DND-41 (cell line): ENCODE data around the gene PACS1.

Experiments
- ATAC-seq: fragments of 200-7000 bp; cut with Tn5 transposase; 3 replicates; pipeline ENCODE4 v1.9.1; 2021; ENCODE audit warnings: low read depth; ENCODE audit not compliant: insufficient read depth
- DNase-seq: peaks from one replicate; pipeline ENCODE4 v3.0.0-alpha.2; 2020
- H2AFZ ChIP-seq: 2 replicates; pipeline ENCODE4 v1.6.0; 2012; ENCODE audit warnings: low read depth, low read length
- H3K27ac ChIP-seq: 2 replicates; pipeline ENCODE4 v1.5.1; 2012; ENCODE audit warnings: low read length, inconsistent platforms
- H3K27me3 ChIP-seq: fragments of 200-600 bp; sonication (generic); 2 replicates; pipeline ENCODE4 v1.6.0; 2012; ENCODE audit warnings: low read length, mild to moderate bottlenecking, inconsistent platforms; ENCODE audit not compliant: insufficient read depth, poor library complexity
- H3K36me3 ChIP-seq: 2 replicates; pipeline ENCODE4 v1.5.1; 2012; ENCODE audit warnings: low read length, inconsistent platforms; ENCODE audit not compliant: insufficient read depth
- H3K4me1 ChIP-seq: 2 replicates; pipeline ENCODE4 v1.5.1; 2012; ENCODE audit warnings: mild to moderate bottlenecking, low read length; ENCODE audit not compliant: insufficient read depth
- H3K4me2 ChIP-seq: 2 replicates; pipeline ENCODE4 v1.6.0; 2012; ENCODE audit warnings: mild to moderate bottlenecking, moderate library complexity, low read length, inconsistent platforms; ENCODE audit not compliant: insufficient read depth
- H3K4me3 ChIP-seq, 2 experiments: fragments of 200-600 bp in 1 of 2; shearing (Covaris generic) in 1 of 2; 2 replicates each; pipeline ENCODE4 v1.5.1; 2012 to 2016; ENCODE audit warnings: inconsistent platforms in 2 of 2, low read length in 2 of 2, mild to moderate bottlenecking in 2 of 2, low read depth in 1 of 2, moderate library complexity in 1 of 2
- H3K79me2 ChIP-seq: 2 replicates; pipeline ENCODE4 v1.6.0; 2012; ENCODE audit warnings: low read length, inconsistent platforms; ENCODE audit not compliant: insufficient read depth
- H3K9ac ChIP-seq: 2 replicates; pipeline ENCODE4 v1.6.0; 2012; ENCODE audit warnings: low read depth, mild to moderate bottlenecking, inconsistent platforms, low read length, moderate library complexity
- H3K9me3 ChIP-seq: 2 replicates; pipeline ENCODE4 v1.5.1; 2012; ENCODE audit warnings: low read length, moderate library complexity, mild to moderate bottlenecking, inconsistent platforms; ENCODE audit not compliant: insufficient read depth, severe bottlenecking
- H4K20me1 ChIP-seq: 2 replicates; pipeline ENCODE4 v1.6.0; 2012; ENCODE audit warnings: low read length; ENCODE audit not compliant: insufficient read depth
- CTCF ChIP-seq: IDR thresholded peaks from 2 replicates; pipeline ENCODE4 v1.5.1; 2012; ENCODE audit warnings: borderline replicate concordance, low read length, moderate library complexity, mild to moderate bottlenecking; ENCODE audit not compliant: poor library complexity, severe bottlenecking; ENCODE audit errors: extremely low read depth
- EZH2 ChIP-seq: IDR thresholded peaks from 3 replicates; pipeline ENCODE4 v1.6.1; 2012; ENCODE audit warnings: borderline replicate concordance, low read depth, mild to moderate bottlenecking, moderate library complexity, low read length, inconsistent platforms; ENCODE audit not compliant: severe bottlenecking

The PACS1 gene

GRCh38 chr11:66192181-66192863 is 122.2 kb downstream of the PACS1 start:
- H3K36me3 ChIP-seq, result peaks cover 10% of the 10 kb centered on the region; the same call in 1 of the 2 replicates
- no peak overlapping the region for H3K9ac ChIP-seq
- no peak overlapping the region for H2AFZ ChIP-seq
- no peak overlapping the region for H3K27ac ChIP-seq
- no peak for TF ChIP-seq EZH2
- no peak overlapping the region for H3K4me2 ChIP-seq
- no peaks in the 10 kb centered on the region for H3K4me1 ChIP-seq
- H3K4me3 ChIP-seq, result no peak overlapping the region
- DNase-seq (no peak), ATAC-seq (no peak)
- H3K27me3 ChIP-seq, result no peaks in the 10 kb centered on the region
- no peaks in the 10 kb centered on the region for H4K20me1 ChIP-seq
- no peaks in the 10 kb centered on the region for H3K79me2 ChIP-seq
- H3K9me3 ChIP-seq, result no peaks in the 10 kb centered on the region

GRCh38 chr11:66194391-66194790 is 124.3 kb downstream of the PACS1 start:
- Histone ChIP-seq H3K79me2 (no peaks in the 10 kb centered on the region), H3K4me3 (no peak overlapping the region), H3K4me1 (no peaks in the 10 kb centered on the region), H3K27me3 (no peaks in the 10 kb centered on the region), H3K9ac (no peak overlapping the region), H3K9me3 (no peaks in the 10 kb centered on the region), H3K4me2 (no peak overlapping the region), H3K36me3 (peaks cover 17% of the 10 kb centered on the region; the same call in 1 of the 2 replicates), H4K20me1 (no peaks in the 10 kb centered on the region), H2AFZ (no peak overlapping the region), H3K27ac (no peak overlapping the region)
- DNase-seq, result no peak
- TF ChIP-seq EZH2 (no peak), CTCF (no peak)
- no peak for ATAC-seq

- DNase-seq, result no peak
- H2AFZ ChIP-seq, result no peak overlapping the region
- no peaks in the 10 kb centered on the region for H3K4me1 ChIP-seq
- H3K4me2 ChIP-seq, result no peak overlapping the region
- peaks cover 2% of the 10 kb centered on the region for H3K9me3 ChIP-seq
- no peak overlapping the region for H3K4me3 ChIP-seq
- H4K20me1 ChIP-seq, result no peaks in the 10 kb centered on the region
- no peak for TF ChIP-seq EZH2
- no peak for TF ChIP-seq CTCF
- H3K79me2 ChIP-seq, result no peaks in the 10 kb centered on the region
- peaks cover 17% of the 10 kb centered on the region; the same call in 1 of the 2 replicates for H3K36me3 ChIP-seq
- no peak for ATAC-seq
- no peak overlapping the region for H3K27ac ChIP-seq
- no peak overlapping the region for H3K9ac ChIP-seq
- H3K27me3 ChIP-seq, result no peaks in the 10 kb centered on the region
Measured at GRCh38 chr11:66195867-66196266, 125.8 kb downstream of the PACS1 start.

GRCh38 chr11:66203847-66204246 is 133.8 kb downstream of the PACS1 start:
- H2AFZ ChIP-seq, result no peak overlapping the region
- DNase-seq (no peak), ATAC-seq (no peak)
- peaks cover 5% of the 10 kb centered on the region for H3K9me3 ChIP-seq
- no peak overlapping the region for H3K4me3 ChIP-seq
- H3K4me1 ChIP-seq, result no peaks in the 10 kb centered on the region
- no peaks in the 10 kb centered on the region for H3K27me3 ChIP-seq
- no peak overlapping the region for H3K27ac ChIP-seq
- H3K4me2 ChIP-seq, result no peak overlapping the region
- no peaks in the 10 kb centered on the region for H3K79me2 ChIP-seq
- H3K36me3 ChIP-seq, result no peaks in the 10 kb centered on the region
- TF ChIP-seq EZH2 (no peak), CTCF (no peak)
- no peaks in the 10 kb centered on the region for H4K20me1 ChIP-seq
- no peak overlapping the region for H3K9ac ChIP-seq
